GM12892 (cell line): ENCODE data around the gene STK32B.
"Not testable (repeated sequence)": the region's sequence is repeated elsewhere in the genome, so short reads cannot be mapped to it uniquely, and the experiment has no call there.

Experiments used
- POLR2A ChIP-seq: IDR thresholded peaks from 2 replicates; pipeline ENCODE4 v1.6.1; 2011; ENCODE audit warnings: low read depth, low read length, control low read depth
- POLR2AphosphoS5 ChIP-seq: IDR thresholded peaks from 2 replicates; pipeline ENCODE4 v1.6.1; 2011; ENCODE audit warnings: low read depth, low read length, control low read depth

- not testable (repeated sequence) for TF ChIP-seq POLR2AphosphoS5, POLR2A
These were observed 392.9 kb downstream of the STK32B start for GRCh38 chr4:5443976-5444802.
